Measurements from ENCODE around the gene MYL5. TPM values are rescaled to one million over a fixed set of nuclear protein-coding genes. Genes with fewer than 3 reads are reported as not detected.

Gene MYL5
- total RNA-seq, 1 experiment from 2014 or later, result 18.0 TPM

- no peak overlapping the region for H3K56ac ChIP-seq (ENCODE audit: insufficient read length, low read depth, low read length)
- no peak overlapping the region for H3K23ac ChIP-seq (ENCODE audit: insufficient read length, low read depth, low read length)
- no peak overlapping the region for H4K5ac ChIP-seq (ENCODE audit: insufficient read length, low read depth, low read length)
- H3K14ac ChIP-seq (ENCODE audit: insufficient read depth, low read length), result no peak overlapping the region
- no peaks in the 10 kb centered on the region for H3K27me3 ChIP-seq (ENCODE audit: insufficient read depth, low read length)
- H3K36me3 Mint-ChIP-seq (ENCODE audit: insufficient read depth in 1 of 3, low read depth in 3 of 3), result peaks cover 10 to 15% (median 13%) of the 10 kb centered on the region in 3 experiments; a peak in 6 of 7 replicates
- H3K18ac ChIP-seq (ENCODE audit: insufficient read length, low read depth, low read length), result no peak overlapping the region
- H2AFZ ChIP-seq (ENCODE audit: low read length), result no peak overlapping the region
- no peak overlapping the region for H3K9ac ChIP-seq (ENCODE audit: extremely low read depth, insufficient read length, low read length)
- no peak overlapping the region for H2BK20ac ChIP-seq (ENCODE audit: low read depth, low read length, poor library complexity, severe bottlenecking)
- DNase-seq, result no peak
- no peaks in the 10 kb centered on the region for H3K79me2 ChIP-seq (ENCODE audit: insufficient read depth, low read length)
- H3K4me1 Mint-ChIP-seq, result peaks cover 0 to 3% of the 10 kb centered on the region in 2 experiments; a peak in 1 of 4 replicates
- no peak overlapping the region for H2BK5ac ChIP-seq (ENCODE audit: insufficient read length, low read length)
- no peaks in the 10 kb centered on the region for H3K4me1 ChIP-seq (ENCODE audit: insufficient read depth, low read length)
- WGBS (ENCODE audit: extremely low coverage, insufficient read length, low lambda C conversion rate), result no CpG with 5 or more reads among the region's 28 CpGs
- no peak overlapping the region for H3K27ac Mint-ChIP-seq
- peaks cover 2% of the 10 kb centered on the region for H3K23me2 ChIP-seq (ENCODE audit: insufficient read length, low read depth, low read length, poor library complexity, severe bottlenecking)
- H3T11ph ChIP-seq (ENCODE audit: low read length), result no peak overlapping the region
- H3K9me3 ChIP-seq (ENCODE audit: control insufficient read depth, low read depth, low read length), result no peaks in the 10 kb centered on the region
- H2BK120ac ChIP-seq (ENCODE audit: low read depth, low read length, poor library complexity, severe bottlenecking), result no peak overlapping the region
- no peak overlapping the region for H2BK12ac ChIP-seq (ENCODE audit: insufficient read length, low read depth, low read length)
- no peak overlapping the region for H4K8ac ChIP-seq (replicated peaks; ENCODE audit: insufficient read length, low read depth, low read length)
- H4K20me1 ChIP-seq (ENCODE audit: control insufficient read depth, insufficient read depth, insufficient read length), result no peaks in the 10 kb centered on the region
- H3K4ac ChIP-seq (ENCODE audit: low read depth, low read length), result no peak overlapping the region
- H3K4me3 Mint-ChIP-seq, result no peak overlapping the region
- H3K27me3 Mint-ChIP-seq (ENCODE audit: low read depth), result no peaks in the 10 kb centered on the region; the same call in 1 of the 2 replicates
- H2BK15ac ChIP-seq (ENCODE audit: low read depth, low read length), result no peak overlapping the region
- H3K27ac ChIP-seq (ENCODE audit: insufficient read length, low read depth, low read length), result no peak overlapping the region
- H3K4me2 ChIP-seq (ENCODE audit: insufficient read depth, insufficient read length, low read length), result no peak overlapping the region
- no peak for TF ChIP-seq CTCF (conservative IDR thresholded peaks at IDR 0.05)
- H2AK5ac ChIP-seq (ENCODE audit: insufficient read length, low read length), result no peak overlapping the region
- no peak overlapping the region for H4K91ac ChIP-seq (ENCODE audit: insufficient read length, low read depth, low read length)
- no peaks in the 10 kb centered on the region for H3K79me1 ChIP-seq (ENCODE audit: insufficient read depth, low read depth, low read length, poor library complexity, severe bottlenecking)
- H3K9me3 Mint-ChIP-seq, result no peaks in the 10 kb centered on the region
Measured at GRCh38 chr4:666822-667544, 7.4 kb upstream of the MYL5 start.

Measured in H9 (cell line).